Testis (tissue), 3 donors: ENCODE data around the gene SMIM7. TPM values are rescaled to one million over a fixed set of nuclear protein-coding genes. Genes with fewer than 3 reads are reported as not detected.
A peak's percentile ranks its signal among the peaks of the same experiment; 100 is the strongest.

Experiments
- DNase-seq: peaks from one replicate; pipeline ENCODE4 v3.0.0-alpha.2; 2019
- H3K27ac ChIP-seq, 2 donors: fragments of 200-600 bp; sonication (generic); one replicate each; pipeline ENCODE4 v1.5.1; 2019
- H3K27me3 ChIP-seq: fragments of 200-600 bp; sonication (generic); one replicate; pipeline ENCODE4 v1.5.1; 2019
- H3K36me3 ChIP-seq: fragments of 200-600 bp; sonication (generic); one replicate; pipeline ENCODE4 v1.5.1; 2017; ENCODE audit warnings: low read depth; ENCODE audit errors: missing control alignments
- H3K4me1 ChIP-seq: fragments of 200-600 bp; sonication (generic); one replicate; pipeline ENCODE4 v1.5.1; 2019
- H3K4me3 ChIP-seq, 2 donors: fragments of 200-600 bp; sonication (generic); one replicate each; pipeline ENCODE4 v1.5.1; 2017 to 2019
- H3K9me3 ChIP-seq: fragments of 200-600 bp; sonication (generic); one replicate; pipeline ENCODE4 v1.5.1; 2017
- POLR2A ChIP-seq: fragments of 450-650 bp; IDR thresholded peaks from one replicate; pipeline ENCODE4 v1.6.1; 2017; ENCODE audit warnings: antibody characterized with exemption, mild to moderate bottlenecking, moderate library complexity
- WGBS, 2 donors: methylation state at CpG; one replicate each; pipeline ENCODE4 v1.1.5; 2018; 5-methylcytosine and 5-hydroxymethylcytosine counted together
- intact Hi-C: fragments of 100-400 bp; cut with DNase I; formaldehyde crosslinking; loops from one replicate; pipeline ENCODE4 v1.15.1; 2023; ENCODE audit warnings: low total_unique reads
- polyA plus RNA-seq: library from polyadenylated mRNA; stranded (reverse); fragments of 350-450 nt; fragmentation: Illumina TruSeq; extraction: RNeasy Lipid Tissue Mini Kit (QIAGEN cat#74804); gene quantifications from one replicate; pipeline ENCODE4 v1.2.3, GENCODE V29; 2014; ENCODE audit warnings: low read depth, low replicate concordance; ENCODE audit not compliant: insufficient read depth
- total RNA-seq, 2 donors: library from RNA; depleted of rRNA; stranded (reverse); fragments of >200 nt; gene quantifications; one replicate each; pipeline ENCODE4 v1.2.3, GENCODE V29; 2016
- TF ChIP-seq, protein P1 (sequence below), 3 experiments: fragments of 450-650 bp in 2 of 3; fragments of 200-600 bp in 1 of 3; sonication (generic) in 1 of 3; IDR thresholded peaks; one replicate each; pipeline ENCODE4 v1.5.1; 2016 to 2019; ENCODE audit warnings: antibody characterized with exemption in 3 of 3, mild to moderate bottlenecking in 2 of 3, moderate library complexity in 1 of 3

SMIM7 gene
- total and polyA plus RNA-seq, 3 donors from 2014 or later = 105 to 119 (median 115) TPM

DNA sequence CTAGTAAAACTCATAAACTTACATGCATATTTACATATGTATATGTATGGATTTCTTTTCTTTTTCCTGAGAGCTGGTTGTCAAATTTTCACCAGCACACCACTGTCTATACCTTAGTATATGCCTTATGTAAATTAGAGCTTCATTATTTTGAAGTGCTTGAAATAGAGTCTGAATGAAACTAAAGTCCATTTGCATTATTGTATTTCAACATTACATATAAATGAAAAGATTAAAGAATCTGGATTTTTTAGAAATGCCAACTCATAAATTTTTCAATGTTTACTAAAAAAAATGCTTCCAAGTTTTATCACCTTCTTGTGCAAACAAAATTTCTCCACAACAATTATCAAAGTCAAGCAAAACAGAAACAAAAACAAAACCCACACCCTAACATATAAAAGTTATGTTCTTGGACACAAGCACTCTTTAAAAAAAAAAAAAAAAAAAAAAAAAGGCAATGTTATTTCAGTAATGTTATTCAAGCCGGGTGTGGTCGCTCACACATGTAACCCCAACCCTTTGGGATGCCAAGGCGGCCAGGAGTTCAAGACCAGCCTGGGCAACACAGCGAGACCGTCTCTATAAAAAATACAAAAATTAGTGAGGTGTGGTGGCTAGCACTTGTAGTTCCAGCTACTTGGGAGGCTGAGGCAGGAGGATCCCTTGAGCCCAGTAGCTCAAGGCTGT is 50.3 kb downstream of the SMIM7 start:
- Histone ChIP-seq H3K27me3 (no peaks in the 10 kb centered on the region), H3K27ac (no peak overlapping the region), H3K4me3 (no peak overlapping the region), H3K4me1 (peaks cover 44% of the 10 kb centered on the region), H3K36me3 (no peaks in the 10 kb centered on the region), H3K9me3 (no peaks in the 10 kb centered on the region)
- DNase-seq = no peak
- WGBS, 2 donors = 63 to 80% methylated on average over 5 of the region's 5 CpGs
- intact Hi-C loops = no loop called here
- TF ChIP-seq, protein P1, sequence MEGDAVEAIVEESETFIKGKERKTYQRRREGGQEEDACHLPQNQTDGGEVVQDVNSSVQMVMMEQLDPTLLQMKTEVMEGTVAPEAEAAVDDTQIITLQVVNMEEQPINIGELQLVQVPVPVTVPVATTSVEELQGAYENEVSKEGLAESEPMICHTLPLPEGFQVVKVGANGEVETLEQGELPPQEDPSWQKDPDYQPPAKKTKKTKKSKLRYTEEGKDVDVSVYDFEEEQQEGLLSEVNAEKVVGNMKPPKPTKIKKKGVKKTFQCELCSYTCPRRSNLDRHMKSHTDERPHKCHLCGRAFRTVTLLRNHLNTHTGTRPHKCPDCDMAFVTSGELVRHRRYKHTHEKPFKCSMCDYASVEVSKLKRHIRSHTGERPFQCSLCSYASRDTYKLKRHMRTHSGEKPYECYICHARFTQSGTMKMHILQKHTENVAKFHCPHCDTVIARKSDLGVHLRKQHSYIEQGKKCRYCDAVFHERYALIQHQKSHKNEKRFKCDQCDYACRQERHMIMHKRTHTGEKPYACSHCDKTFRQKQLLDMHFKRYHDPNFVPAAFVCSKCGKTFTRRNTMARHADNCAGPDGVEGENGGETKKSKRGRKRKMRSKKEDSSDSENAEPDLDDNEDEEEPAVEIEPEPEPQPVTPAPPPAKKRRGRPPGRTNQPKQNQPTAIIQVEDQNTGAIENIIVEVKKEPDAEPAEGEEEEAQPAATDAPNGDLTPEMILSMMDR (IDR thresholded peaks at IDR 0.05) = no peak
- TF ChIP-seq POLR2A = no peak

- peak overlapping the region in 1 of 2 donors; percentile 66 for H3K27ac ChIP-seq
- no peaks in the 10 kb centered on the region for H3K36me3 ChIP-seq
- no peak overlapping the region for H3K4me3 ChIP-seq
- intact Hi-C loops = no loop called here
- no peaks in the 10 kb centered on the region for H3K27me3 ChIP-seq
- TF ChIP-seq POLR2A = no peak
- no peak for DNase-seq
- peaks cover 46% of the 10 kb centered on the region for H3K4me1 ChIP-seq
- 73 to 83% methylated on average over 1 of the region's 1 CpG for WGBS, 2 donors
- H3K9me3 ChIP-seq = no peaks in the 10 kb centered on the region
Observed at GRCh38 chr19:16608290-16608739, 51.6 kb downstream of the SMIM7 start.

GRCh38 chr19:16607819-16608218 is 52.1 kb downstream of the SMIM7 start:
- Histone ChIP-seq H3K4me1 (peaks cover 46% of the 10 kb centered on the region), H3K9me3 (no peaks in the 10 kb centered on the region), H3K27me3 (no peaks in the 10 kb centered on the region), H3K27ac (peak overlapping the region; percentile 31 to 66), H3K4me3 (no peak overlapping the region), H3K36me3 (no peaks in the 10 kb centered on the region)
- WGBS, 2 donors = 86 to 87% methylated on average over 12 of the region's 12 CpGs
- intact Hi-C loops = no loop called here
- TF ChIP-seq POLR2A = no peak
- TF ChIP-seq, protein P1 (IDR thresholded peaks at IDR 0.05) = no peak
- DNase-seq = no peak

DNA sequence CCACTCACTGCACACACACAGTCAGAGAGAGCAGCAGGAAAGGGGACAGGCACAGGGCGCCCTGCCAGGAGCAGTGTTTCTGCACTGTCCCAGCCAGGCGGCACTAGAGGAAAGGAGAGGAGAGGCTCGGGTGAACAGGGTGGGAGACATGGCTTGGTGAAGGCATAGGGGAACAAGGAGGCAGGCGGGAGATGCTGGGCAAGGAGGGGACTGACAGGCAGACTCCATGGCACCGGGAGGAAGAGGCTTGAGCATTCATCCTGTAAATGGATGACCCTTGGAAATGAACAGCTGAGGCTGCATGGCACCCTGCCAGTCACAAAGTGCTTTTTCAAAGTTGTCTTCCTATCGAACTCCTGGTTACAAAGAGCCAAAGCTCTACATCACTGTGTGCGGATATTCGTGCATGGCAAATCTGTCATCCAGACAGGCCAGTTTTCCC is 54.4 kb downstream of the SMIM7 start:
- Histone ChIP-seq H3K4me1 (peaks cover 46% of the 10 kb centered on the region), H3K27ac (no peak overlapping the region), H3K4me3 (no peak overlapping the region), H3K27me3 (no peaks in the 10 kb centered on the region), H3K9me3 (no peaks in the 10 kb centered on the region), H3K36me3 (no peaks in the 10 kb centered on the region)
- DNase-seq = no peak
- intact Hi-C loops = no loop called here
- 64 to 70% methylated on average over 8 of the region's 8 CpGs for WGBS, 2 donors
- TF ChIP-seq, protein P1 (IDR thresholded peaks at IDR 0.05) = no peak
- no peak for TF ChIP-seq POLR2A

- intact Hi-C loops = no loop called here
- Histone ChIP-seq H3K9me3 (no peaks in the 10 kb centered on the region), H3K27ac (no peak overlapping the region), H3K27me3 (no peaks in the 10 kb centered on the region), H3K36me3 (no peaks in the 10 kb centered on the region), H3K4me1 (peaks cover 51% of the 10 kb centered on the region), H3K4me3 (no peak overlapping the region)
- TF ChIP-seq, protein P1 (IDR thresholded peaks at IDR 0.05) = no peak
- TF ChIP-seq POLR2A = no peak
- no peak for DNase-seq
- WGBS, 2 donors = 87 to 90% methylated on average over 3 of the region's 3 CpGs
Observed at GRCh38 chr19:16605115-16605514, 54.8 kb downstream of the SMIM7 start.
